DMS79 (cell line): Measurements from ENCODE around the gene CCSER1.
"Not testable (repeated sequence)": the region's sequence is repeated elsewhere in the genome, so short reads cannot be mapped to it uniquely, and the experiment has no call there.

Experiments used
- DNase-seq: peaks from one replicate; lab custom pipeline; 2025; lab: John Stamatoyannopoulos, UW

CCSER1 gene

DNA sequence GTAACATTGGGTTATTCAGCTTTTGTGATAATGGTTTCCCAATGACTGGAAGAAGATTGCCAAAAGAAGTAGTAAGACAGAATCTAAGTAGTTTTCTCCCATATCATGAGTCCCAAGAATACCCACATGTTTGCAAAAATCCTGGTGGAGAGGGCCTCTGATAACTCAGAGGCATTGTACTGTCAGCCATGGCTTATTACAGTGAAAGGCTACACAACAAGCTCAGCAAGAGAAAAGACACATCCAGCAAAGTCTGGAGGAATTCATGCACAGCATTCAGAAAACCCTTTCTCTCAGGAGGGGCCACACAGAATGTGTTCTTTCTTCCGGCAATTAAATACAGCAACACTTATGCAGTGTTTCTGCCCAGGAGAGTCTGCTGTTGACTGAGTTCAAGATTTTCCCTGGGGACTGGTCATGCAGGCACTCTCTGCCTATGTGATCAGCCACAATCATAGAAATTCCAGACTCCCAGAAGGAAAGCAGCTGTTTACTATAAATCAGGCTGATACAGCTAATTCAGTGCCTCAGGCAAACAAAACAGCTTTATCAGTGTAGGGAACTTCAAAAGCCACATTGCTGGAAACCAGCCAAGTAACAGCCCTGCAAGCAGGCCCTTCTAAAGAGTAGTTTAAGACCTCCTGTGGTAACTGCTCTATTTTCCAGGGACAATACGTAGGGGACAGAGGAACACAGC lies 937.1 kb downstream of the CCSER1 start:
- DNase-seq, result peak; percentile 98

- DNase-seq, result no peak
Measured at GRCh38 chr4:91065117-91065516, 937.9 kb downstream of the CCSER1 start.

GRCh38 chr4:91070736-91071135 lies 943.5 kb downstream of the CCSER1 start:
- no peak for DNase-seq

DNA sequence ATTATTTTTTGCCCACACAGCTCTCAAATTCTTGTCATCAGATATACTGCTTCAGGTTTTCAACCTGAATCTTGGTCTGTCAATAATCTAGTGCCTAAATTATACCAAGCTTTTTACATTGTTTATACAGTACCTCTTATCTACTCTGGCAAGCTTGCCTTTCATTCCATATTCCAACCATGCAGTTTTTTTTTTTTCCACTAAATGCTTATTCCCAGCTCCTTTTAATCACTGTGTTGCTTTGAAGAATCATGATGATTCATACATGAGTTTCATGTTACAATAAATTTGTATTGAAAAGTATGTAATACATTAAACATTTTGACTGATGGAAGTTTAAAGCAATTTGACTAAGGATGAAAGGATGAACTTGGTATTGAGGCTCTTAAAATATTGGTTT lies 949.0 kb downstream of the CCSER1 start:
- no peak for DNase-seq

DNA sequence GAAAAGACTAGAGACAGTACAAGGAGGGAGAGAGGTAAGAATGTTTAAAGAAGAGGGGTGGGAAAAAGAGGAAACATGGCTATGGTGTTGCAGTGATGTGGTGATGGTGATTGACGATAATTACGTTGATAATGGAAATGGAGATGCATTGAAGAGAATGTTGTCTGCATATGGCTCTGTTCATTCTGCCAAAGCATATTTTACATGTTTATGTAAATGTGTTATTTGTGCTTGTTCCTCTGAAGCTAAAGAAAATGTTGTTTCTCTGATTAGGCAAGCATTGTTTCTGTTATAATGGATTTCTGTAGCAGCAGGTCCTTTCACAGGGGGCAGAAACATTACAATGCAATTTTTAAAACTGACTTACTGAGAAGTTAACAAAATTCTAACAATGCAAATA lies 958.8 kb downstream of the CCSER1 start:
- no peak for DNase-seq

- peak; percentile 27 for DNase-seq
Measured at GRCh38 chr4:91087743-91088142, 960.5 kb downstream of the CCSER1 start.

GRCh38 chr4:91089178-91089577 lies 962.0 kb downstream of the CCSER1 start:
- no peak for DNase-seq

DNA sequence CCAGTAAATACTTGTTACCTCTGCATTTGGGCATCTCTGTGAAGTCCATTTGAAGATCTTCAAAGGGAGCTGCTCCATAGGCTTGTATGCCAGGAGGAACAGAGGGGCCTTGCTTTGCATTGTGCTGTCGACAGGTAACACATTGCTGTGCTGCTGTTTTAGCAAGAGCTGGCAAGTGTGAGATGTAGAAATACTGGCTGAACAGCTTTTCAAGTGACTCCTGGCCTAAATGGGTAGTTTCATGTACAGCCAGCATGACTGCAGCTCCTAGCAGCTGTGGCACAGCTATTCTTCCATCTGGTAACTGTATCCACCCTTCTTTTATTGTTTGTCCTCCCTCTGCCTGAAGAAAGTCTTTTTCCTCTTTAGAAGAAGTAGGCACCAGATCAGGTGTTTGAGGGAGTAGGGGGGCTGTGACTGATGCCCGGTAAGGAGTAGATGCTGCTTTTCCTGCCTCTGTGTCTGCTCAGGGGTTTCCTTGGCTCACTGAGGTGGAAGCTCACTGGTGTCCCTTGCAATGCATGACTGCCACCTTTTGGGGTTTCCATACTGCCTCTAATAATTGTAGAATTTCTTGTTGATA lies 965.3 kb downstream of the CCSER1 start:
- DNase-seq, result no peak

DNA sequence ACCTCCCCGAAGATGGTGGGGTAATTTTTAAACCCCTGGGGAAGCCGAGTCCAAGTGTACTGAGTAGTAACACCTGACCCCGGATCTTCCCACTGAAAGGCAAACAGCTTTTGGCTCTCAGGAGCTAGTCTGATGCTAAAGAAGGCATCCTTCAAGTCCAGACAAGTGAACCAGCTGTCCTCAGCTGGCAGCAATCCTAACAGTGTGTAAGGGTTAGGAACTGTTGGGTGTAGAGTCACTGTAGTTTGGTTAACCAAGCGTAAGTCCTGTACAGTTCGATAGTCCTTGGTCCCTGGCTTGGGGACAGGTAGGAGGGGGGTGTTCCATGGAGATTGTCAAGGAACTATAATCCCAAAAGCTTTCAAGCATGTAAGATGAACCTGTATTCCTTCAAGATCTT lies 967.0 kb downstream of the CCSER1 start:
- DNase-seq, result not testable (repeated sequence)

- DNase-seq, result no peak
Measured at GRCh38 chr4:91099666-91100065, 972.5 kb downstream of the CCSER1 start.

DNA sequence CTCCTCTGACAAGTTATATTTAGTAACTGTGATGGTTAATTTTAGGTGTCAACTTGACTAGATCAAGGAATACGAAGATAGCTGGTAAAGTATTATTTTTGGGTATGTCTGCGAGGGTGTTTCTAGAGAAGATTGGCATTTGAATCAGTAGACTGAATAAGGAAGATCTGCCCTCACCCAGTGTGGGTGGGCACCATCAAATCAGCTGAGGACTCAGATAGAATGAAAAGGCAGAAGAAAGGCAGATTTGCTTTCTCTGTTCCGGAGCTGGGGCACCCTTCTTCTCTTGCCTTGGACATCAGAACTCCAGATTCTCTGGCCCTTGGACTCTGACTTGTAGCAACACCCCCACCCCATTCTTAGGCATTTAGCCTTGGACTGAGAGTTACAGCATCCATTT lies 981.6 kb downstream of the CCSER1 start:
- DNase-seq, result no peak

- DNase-seq, result no peak
Measured at GRCh38 chr4:91111556-91111955, 984.4 kb downstream of the CCSER1 start.

DNA sequence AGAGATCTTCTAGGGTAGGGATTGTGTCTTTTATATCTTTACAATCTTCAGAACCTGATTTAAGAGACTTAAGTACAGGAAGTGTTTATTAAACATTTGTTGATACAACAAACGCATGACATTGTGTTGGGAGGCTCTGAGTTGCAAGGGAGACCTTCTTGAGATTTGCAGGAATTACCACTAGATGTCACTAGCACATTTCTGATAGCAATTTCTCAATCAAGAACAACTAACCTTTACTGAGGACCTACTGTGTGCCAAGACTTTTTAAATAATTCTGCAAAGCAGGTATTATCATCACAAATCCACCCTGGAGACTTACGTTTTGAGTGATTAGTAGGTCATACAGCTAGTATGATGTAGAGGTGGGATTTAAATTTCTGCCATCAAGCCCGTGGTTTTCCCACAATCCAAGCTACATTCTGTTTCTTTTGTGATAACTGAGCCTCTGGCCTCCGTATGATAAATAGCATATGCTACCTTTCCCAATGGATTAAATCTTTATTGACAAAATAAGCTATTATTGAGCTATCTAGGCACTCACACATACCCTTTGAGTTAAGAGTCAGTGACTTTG lies 986.0 kb downstream of the CCSER1 start:
- DNase-seq, result no peak

- DNase-seq, result no peak
Measured at GRCh38 chr4:91114386-91114785, 987.2 kb downstream of the CCSER1 start.

DNA sequence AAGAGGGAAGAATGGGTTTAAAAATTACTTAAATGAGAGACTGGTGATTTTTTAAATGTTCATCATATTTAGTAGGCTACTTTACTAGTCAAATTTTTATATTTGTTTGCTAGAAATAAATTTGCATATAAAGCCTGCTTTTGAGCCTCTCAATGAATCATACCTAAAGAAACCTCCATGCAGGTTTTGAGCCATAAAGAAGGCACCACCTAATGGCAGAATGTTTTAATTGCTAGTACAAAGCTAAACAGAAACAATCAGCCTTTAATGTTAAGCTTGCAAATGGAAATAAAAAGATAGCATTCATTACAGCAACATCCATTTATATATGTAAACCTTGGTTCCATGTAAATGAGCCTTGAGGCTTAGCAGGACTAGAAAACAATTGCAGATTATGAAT lies 989.7 kb downstream of the CCSER1 start:
- DNase-seq, result no peak

GRCh38 chr4:91118597-91118996 lies 991.4 kb downstream of the CCSER1 start:
- no peak for DNase-seq

- DNase-seq, result no peak
Measured at GRCh38 chr4:91123742-91124141, 996.5 kb downstream of the CCSER1 start.

- DNase-seq, result no peak
Measured at GRCh38 chr4:91127192-91127591, 1000.0 kb downstream of the CCSER1 start.

DNA sequence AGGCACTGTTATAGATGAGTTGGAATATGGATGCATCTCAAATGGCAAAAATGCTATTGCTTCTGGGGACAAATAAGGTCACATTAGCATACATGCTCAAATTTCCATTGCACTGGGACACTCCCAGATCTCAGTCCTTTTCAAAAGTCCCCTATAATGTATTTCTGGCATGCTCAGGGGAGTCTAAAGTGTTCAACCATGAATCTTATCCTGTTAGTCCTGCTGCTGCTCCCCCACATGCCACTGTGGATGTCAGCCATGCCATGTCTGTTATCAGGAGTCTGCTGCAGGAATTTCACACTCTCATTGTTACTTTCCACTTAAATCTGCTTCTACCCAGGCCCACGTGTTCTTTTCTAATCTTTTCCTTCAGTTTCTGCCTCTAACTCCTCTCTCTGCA lies 1000.6 kb downstream of the CCSER1 start:
- DNase-seq, result no peak

- DNase-seq, result no peak
Measured at GRCh38 chr4:91128519-91128918, 1001.3 kb downstream of the CCSER1 start.

GRCh38 chr4:91147067-91147466 lies 1019.9 kb downstream of the CCSER1 start:
- no peak for DNase-seq

DNA sequence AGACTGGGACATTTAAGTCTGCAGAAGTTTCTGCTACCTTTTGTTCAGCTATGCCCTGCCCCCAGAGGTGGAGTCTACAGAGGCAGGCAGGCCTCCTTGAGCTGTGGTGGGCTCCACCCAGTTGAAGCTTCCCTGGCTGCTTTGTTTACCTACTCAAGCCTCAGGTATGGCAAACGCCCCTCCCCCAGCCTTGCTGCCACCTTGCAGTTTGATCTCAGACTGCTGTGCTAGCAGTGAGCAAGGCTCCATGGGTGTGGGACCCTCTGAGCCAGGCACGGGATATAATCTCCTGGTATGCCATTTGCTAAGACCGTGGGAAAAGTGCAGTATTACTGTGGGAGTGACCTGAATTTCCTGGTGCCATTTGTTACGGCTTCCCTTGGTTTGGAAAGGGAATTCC lies 1026.8 kb downstream of the CCSER1 start:
- not testable (repeated sequence) for DNase-seq

GRCh38 chr4:91167864-91168653 lies 1040.9 kb downstream of the CCSER1 start:
- not testable (repeated sequence) for DNase-seq
